Keratinocyte (primary cell): ENCODE measurements around the gene PAX7.

Source experiments
- CTCF ChIP-seq, 3 experiments: IDR thresholded peaks in 1 of 3; conservative IDR thresholded peaks in 1 of 3; optimal IDR thresholded peaks in 1 of 3; 2 replicates in 2 of 3; 3 replicates in 1 of 3; pipeline versions ENCODE3 to v1.5.1; 2011; ENCODE audit warnings: low read length in 3 of 3, mild to moderate bottlenecking in 3 of 3, moderate library complexity in 2 of 3, control low read depth in 1 of 3, inconsistent platforms in 1 of 3; ENCODE audit not compliant: insufficient read depth in 2 of 3; ENCODE audit errors: extremely low read depth in 1 of 3
- EZH2 ChIP-seq: IDR thresholded peaks from one replicate; pipeline ENCODE4 v1.6.1; 2012; ENCODE audit warnings: inconsistent platforms, mild to moderate bottlenecking, low read length, moderate library complexity

- TF ChIP-seq CTCF (optimal IDR thresholded peaks at IDR 0.05 in 1 of 3, IDR thresholded peaks at IDR 0.05 in 1 of 3, conservative IDR thresholded peaks at IDR 0.05 in 1 of 3; ENCODE audit: extremely low read depth in 1 of 3, insufficient read depth in 2 of 3, low read length in 3 of 3) (no peak), EZH2 (no peak)
Observed at GRCh38 chr1:18687273-18687672, 56.6 kb downstream of the PAX7 start.
